ENCODE data around the gene TPPP3. TPM values are rescaled to one million over a fixed set of nuclear protein-coding genes. Genes with fewer than 3 reads are reported as not detected.
A peak's percentile ranks its signal among the peaks of the same experiment; 100 is the strongest.

The TPPP3 gene
- total RNA-seq, 1 experiment from 2014 or later, result not detected

DNA sequence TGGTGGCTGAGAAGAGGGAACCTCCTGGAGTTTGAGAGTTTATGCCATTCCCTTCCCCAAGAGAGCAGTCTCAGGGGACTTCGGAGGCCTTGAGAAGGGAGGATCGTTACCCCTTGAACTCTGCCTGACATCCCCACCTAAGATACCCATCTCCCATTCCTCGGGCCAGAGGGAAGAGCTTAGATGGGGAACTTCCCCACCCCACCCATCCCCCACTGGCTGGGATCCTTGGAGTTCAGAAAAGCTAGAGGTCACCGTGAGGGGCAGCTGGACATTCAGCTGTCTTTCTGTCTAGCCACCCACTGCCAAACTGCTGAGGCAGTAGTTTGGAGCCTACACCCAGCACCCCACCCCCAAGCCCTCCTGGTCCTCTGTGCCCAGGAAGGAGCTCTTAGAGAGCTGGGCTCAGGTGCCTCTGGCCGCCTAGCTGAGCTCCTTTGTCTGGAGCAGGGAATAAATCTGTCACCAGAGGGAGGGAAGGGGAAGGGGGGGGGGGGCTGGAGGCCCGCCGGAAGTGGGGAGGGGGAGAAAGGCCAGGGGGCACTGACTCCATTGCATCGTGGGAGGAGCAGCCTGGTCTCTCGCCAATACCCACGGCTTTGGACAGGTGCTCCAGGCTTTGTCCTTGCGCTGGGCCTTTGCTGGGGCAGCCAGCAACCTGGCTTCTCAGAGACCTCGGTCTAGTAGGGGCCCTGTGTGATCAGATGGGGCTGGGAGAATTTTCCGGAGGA lies 38.6 kb upstream of the TPPP3 start:
- ChIA-PET POLR2A (interaction anchor here (0.6 to 2.1 kb wide), 4 partner anchors 10 to 48 kb away, joined by 3 to 13 read pairs (median 4); no protein-coding TSS in a partner anchor), CTCF (interaction anchor here (0.7 to 2.4 kb wide), 3 partner anchors 14 to 172 kb away, joined by 4 to 11 read pairs (median 5); no protein-coding TSS in a partner anchor)
- Mint-ChIP-seq H3K27me3 (ENCODE audit: insufficient read depth, unreplicated experiment) (no peaks in the 10 kb centered on the region), H3K9me3 (ENCODE audit: unreplicated experiment) (no peaks in the 10 kb centered on the region), H3K4me1 (ENCODE audit: insufficient read depth, unreplicated experiment) (peaks cover 14% of the 10 kb centered on the region), H3K36me3 (ENCODE audit: insufficient read depth, unreplicated experiment) (peaks cover 9% of the 10 kb centered on the region), H3K4me3 (ENCODE audit: unreplicated experiment) (peak overlapping the region; percentile 62), H3K27ac (ENCODE audit: low read depth, unreplicated experiment) (no peak overlapping the region)
- no TSS peak for BruUV-seq (replicated peaks)
- TF ChIP-seq, protein P1, sequence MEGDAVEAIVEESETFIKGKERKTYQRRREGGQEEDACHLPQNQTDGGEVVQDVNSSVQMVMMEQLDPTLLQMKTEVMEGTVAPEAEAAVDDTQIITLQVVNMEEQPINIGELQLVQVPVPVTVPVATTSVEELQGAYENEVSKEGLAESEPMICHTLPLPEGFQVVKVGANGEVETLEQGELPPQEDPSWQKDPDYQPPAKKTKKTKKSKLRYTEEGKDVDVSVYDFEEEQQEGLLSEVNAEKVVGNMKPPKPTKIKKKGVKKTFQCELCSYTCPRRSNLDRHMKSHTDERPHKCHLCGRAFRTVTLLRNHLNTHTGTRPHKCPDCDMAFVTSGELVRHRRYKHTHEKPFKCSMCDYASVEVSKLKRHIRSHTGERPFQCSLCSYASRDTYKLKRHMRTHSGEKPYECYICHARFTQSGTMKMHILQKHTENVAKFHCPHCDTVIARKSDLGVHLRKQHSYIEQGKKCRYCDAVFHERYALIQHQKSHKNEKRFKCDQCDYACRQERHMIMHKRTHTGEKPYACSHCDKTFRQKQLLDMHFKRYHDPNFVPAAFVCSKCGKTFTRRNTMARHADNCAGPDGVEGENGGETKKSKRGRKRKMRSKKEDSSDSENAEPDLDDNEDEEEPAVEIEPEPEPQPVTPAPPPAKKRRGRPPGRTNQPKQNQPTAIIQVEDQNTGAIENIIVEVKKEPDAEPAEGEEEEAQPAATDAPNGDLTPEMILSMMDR (IDR thresholded peaks at IDR 0.05; ENCODE audit: unreplicated experiment), result no peak
- no peak for DNase-seq (ENCODE audit: unreplicated experiment)
- intact Hi-C loops (cut with micrococcal nuclease), result no loop called here

DNA sequence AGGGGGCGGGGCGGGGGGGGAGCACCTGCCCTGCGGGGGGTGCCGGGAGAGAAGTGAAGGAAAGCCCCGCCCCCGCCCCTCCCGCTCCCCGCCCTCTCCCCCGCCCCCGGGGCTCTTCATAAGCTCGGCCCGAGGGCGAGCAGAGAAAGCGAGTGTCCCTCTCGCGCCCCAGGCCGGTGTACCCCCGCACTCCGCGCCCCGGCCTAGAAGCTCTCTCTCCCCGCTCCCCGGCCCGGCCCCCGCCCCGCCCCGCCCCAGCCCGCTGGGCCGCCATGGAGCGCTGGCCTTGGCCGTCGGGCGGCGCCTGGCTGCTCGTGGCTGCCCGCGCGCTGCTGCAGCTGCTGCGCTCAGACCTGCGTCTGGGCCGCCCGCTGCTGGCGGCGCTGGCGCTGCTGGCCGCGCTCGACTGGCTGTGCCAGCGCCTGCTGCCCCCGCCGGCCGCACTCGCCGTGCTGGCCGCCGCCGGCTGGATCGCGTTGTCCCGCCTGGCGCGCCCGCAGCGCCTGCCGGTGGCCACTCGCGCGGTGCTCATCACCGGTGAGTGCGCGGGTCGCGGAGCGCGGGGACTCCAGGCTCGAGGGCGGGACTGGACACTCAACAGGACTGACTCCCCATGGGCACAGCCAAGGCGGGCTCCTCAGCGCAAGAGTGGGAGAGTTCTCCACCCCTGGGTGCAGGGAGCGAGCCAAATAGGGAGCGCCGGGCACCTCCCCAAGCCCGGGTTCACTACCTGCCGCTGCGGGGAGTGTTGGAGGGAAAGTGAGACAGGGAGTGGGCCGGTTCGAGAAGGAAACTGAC lies 37.9 kb upstream of the TPPP3 start, which contains the start of gene HSD11B2:
Gene HSD11B2, plus strand, starts transcription at position 145 of the 798 bp plus-strand sequence. Its CDS starts 128 bp downstream, at position 273.
- Mint-ChIP-seq H3K27ac (ENCODE audit: low read depth, unreplicated experiment) (no peak within 1 kb of the TSS), H3K4me3 (ENCODE audit: unreplicated experiment) (peak within 1 kb of the TSS; percentile 71), H3K9me3 (ENCODE audit: unreplicated experiment) (no peaks in the 10 kb centered on the region), H3K36me3 (ENCODE audit: insufficient read depth, unreplicated experiment) (peaks cover 1% of the 10 kb centered on the region), H3K4me1 (ENCODE audit: insufficient read depth, unreplicated experiment) (peaks cover 14% of the 10 kb centered on the region), H3K27me3 (ENCODE audit: insufficient read depth, unreplicated experiment) (no peaks in the 10 kb centered on the region)
- TF ChIP-seq, protein P1 (IDR thresholded peaks at IDR 0.05; ENCODE audit: unreplicated experiment), result no peak
- CTCF ChIA-PET, result interaction anchor here (0.6 to 1.1 kb wide), 5 partner anchors 14 to 171 kb away, joined by 3 to 4 read pairs (median 3); partner anchors contain the start of gene ZDHHC1
- intact Hi-C loops (cut with micrococcal nuclease), result no loop called here
- POLR2A ChIA-PET, result interaction anchor here (0.5 to 2.1 kb wide), 6 partner anchors 10 to 107 kb away, joined by 3 to 13 read pairs (median 4); partner anchors contain the start of gene ZDHHC1
- peak; percentile 45 for DNase-seq (ENCODE audit: unreplicated experiment)
- BruUV-seq (replicated peaks), result no TSS peak

DNA sequence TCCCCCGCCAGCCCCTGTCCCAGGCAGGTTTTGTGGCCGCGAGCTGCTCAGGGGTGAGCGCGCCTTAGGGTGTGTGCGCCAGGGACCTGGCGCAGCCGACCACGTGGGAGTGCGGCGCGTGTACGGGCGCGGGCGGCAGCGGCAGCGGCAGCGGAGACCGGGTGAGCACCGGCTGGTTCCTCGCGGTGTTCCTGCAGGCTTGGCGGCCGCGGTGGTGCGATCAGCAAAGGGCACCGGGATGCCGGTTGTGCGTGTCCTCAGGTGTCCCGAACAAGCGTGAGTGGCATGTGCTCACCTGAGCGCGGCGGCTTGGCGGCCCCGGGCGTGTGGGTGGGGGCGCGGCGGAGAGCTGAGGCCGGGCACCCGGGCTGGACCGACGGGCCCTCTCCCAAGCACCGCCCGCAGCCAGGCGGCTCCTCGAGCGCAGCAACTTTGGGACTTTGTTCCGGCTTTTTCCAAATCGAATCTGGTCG lies 37.2 kb upstream of the TPPP3 start:
- Mint-ChIP-seq H3K9me3 (ENCODE audit: unreplicated experiment) (no peaks in the 10 kb centered on the region), H3K4me1 (ENCODE audit: insufficient read depth, unreplicated experiment) (peaks cover 14% of the 10 kb centered on the region), H3K36me3 (ENCODE audit: insufficient read depth, unreplicated experiment) (no peaks in the 10 kb centered on the region), H3K27ac (ENCODE audit: low read depth, unreplicated experiment) (no peak overlapping the region), H3K27me3 (ENCODE audit: insufficient read depth, unreplicated experiment) (peaks cover under 1% of the 10 kb centered on the region), H3K4me3 (ENCODE audit: unreplicated experiment) (peak overlapping the region; percentile 71)
- no TSS peak for BruUV-seq (replicated peaks)
- ChIA-PET CTCF (interaction anchor here (0.6 to 1.1 kb wide), 4 partner anchors 14 to 170 kb away, joined by 3 to 4 read pairs (median 3); partner anchors contain the start of gene ZDHHC1), POLR2A (interaction anchor here (0.7 to 2.1 kb wide), 2 partner anchors 11 to 14 kb away, joined by 5 to 13 read pairs; partner anchors contain the start of gene ZDHHC1)
- peak; percentile 23 for DNase-seq (ENCODE audit: unreplicated experiment)
- TF ChIP-seq, protein P1 (IDR thresholded peaks at IDR 0.05; ENCODE audit: unreplicated experiment), result no peak
- intact Hi-C loops (cut with micrococcal nuclease), result no loop called here

Measured in MCF 10A (cell line).